Activated CD8-positive, alpha-beta memory T cell treated with anti-CD3 and anti-CD28 coated beads, Interleukin-2, amount 50 U/mL, for 1 hour (primary cell): Measurements from ENCODE around the gene FSTL1.

ENCODE experiments used
- DNase-seq: peaks from one replicate; pipeline ENCODE4 v3.0.0-alpha.2; 2020; ENCODE audit errors: extremely low read depth

The FSTL1 gene

DNA sequence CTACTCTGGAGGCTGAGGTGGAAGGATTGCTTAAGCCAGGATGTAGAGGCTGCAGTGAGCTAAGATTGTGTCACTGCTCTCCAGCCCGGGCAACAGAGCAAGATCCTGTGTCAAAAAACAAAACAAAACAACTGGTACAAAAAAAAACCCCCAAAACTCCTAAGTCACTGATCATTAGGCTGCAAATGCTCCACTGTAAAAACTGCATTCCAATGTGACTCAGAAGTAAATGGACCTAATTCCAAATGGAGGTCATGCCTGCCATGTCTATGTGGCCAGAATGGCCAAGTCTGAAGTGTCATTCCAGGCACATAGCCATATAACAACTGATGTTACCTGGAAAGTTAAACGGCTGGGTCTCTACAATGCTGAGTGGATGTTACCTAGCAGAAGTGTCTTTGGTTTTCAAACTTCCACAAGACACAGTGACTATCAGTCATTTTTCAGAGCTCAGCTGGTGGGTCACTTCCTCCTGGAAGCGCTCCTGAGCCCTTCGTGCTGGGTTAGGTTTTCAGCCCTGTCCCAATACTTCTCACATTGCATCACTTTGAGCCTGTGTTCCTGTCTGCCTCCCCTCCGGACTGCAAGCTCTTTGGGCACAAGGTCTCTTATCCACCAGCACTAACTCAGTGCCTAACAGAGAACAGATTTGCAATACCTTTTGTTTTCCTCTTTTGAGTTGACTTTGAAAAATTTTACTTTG lies 10.6 kb downstream of the FSTL1 start:
- no peak for DNase-seq

DNA sequence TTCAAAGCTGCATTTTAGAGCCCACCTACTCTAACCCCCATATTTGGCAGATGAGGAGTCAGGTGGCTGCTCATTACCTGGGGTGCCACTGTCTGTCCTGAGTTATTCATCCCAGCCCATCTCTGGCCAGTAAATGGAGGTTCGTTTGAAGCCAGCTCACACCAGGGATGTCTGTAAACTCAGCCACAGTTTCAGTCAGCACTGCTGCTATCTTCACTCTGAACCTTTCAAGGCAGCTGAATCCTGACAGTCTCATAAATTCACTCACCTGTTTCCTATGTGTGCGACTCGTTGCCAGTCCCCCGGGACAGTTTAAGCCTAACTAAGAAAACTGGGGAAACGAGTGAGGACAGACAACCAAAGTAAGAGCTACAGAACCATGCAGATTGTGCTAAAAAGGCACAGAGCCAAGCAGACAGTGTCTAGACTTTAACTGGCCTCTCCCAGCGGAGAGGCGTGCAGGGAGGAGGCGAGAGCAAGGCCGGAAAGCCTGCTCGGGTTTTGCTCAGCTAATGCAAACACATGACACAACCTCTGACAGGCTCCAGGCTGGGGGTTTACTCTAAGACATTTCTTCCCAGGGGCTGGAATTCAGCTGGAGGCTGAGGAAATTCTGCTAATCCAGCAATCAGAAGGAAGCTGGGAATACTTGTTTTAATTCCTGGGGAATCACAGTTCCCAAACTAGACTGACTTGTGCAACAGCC lies 12.0 kb downstream of the FSTL1 start:
- no peak for DNase-seq

DNA sequence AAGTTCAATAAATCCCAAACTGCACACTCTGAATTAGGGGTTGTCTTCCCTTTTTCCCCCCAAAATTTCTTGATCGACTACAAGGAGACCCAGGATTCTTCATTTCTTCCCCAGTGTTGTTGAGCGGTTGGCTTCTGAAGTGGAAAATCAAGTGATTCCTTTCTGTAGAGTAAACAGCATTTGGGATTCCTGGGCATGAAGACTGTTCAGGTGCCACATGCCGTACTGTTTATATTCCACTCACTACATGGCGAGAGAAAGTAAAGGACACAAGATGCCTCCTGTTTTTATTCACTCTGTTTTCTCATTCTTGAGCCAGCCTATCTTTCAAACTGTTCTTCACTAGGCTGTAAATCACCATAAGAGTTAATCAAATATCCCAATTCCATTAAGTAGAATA lies 12.6 kb downstream of the FSTL1 start:
- DNase-seq: no peak

DNA sequence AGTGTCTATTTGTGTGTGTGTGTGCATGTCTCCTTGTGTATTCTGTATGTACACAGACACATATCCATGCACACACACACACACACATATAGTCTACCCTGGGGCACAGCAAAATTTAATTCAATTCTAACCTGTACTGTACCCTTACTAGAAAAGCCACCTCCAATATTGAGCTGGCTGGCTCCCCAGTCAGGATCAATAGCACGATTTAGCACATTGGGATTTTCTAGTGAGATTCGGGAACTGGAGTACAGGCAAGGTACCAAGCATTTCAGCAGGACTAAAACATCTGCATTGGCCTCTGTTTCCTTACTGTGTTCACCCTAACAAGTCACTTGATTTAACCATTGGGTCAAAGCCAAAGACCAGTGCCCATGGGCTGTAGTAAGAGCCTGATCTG lies 13.2 kb downstream of the FSTL1 start:
- no peak for DNase-seq

DNA sequence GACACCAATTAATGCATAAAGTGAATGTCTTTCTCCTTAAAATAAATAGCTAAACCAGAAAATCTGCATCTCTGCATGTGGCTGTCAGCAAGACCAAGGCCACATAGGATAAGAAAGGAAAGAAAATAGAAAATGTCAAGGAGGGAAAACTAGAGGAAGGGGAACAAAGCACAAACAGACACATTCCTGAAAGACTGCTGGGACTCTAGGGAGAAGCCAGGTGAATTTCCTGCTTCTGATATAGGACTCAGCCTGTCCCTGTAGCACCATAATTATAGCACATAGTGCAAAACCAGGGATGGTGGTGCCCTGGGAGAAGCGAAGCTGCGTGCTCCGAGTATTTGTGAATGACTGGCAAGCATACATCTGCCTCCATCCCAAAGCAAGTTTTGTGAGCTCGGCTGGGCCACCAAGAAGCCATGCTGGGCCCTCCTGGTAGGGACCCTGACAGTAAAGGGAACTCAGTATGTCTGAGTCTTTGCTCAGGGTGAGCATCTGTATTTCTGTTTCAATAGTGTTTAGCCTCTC lies 14.2 kb downstream of the FSTL1 start:
- DNase-seq: no peak

DNA sequence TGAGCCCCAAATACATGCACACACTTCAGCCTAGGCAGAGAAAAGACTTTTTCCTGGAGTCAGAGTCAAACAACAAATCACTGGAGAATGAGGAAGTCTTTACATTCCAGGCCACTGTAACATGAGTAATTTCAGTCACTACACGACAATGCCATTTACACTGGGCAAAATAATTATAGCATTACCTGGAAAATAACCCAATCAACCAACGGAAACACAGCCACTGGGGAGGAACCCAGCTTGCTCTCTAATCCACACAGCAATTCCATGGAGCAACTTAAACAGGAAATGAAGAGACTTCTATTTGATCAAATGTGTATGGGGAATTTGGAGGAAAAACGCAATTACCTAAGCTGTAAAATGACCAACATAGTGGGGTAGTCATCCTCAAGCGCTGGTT lies 15.2 kb downstream of the FSTL1 start:
- no peak for DNase-seq

DNA sequence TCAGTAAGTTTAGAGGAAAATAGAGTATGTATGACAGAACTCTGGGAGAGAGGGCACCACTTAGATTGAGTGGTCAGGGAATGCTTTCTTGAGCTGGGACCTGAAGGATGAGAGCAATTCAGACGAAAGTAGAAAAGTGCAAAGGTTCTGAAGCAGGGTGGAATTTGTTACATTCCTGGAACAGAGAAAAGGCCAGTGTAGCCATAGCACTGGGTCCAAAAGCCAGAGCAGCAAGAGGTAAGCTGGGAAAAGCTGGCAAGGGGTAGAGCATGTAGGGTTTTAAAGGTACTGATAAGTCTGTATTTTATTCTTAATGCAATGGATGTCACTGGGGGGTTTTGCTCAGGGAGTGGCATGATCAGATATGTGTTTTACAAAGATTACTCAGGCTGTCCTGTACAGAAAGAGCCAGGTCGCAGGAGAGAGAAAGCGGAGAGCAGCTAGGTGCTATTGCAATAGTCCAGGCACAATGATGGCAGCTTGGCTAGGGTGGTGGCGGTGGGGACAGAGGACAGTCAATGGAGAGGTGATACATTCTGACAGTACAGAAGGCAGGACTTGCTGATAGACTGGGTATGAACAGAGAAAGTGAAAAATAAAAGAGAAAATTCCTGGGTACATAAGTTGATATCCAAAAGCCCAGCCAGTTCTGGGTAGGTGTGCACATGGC lies 17.0 kb downstream of the FSTL1 start:
- no peak for DNase-seq

DNA sequence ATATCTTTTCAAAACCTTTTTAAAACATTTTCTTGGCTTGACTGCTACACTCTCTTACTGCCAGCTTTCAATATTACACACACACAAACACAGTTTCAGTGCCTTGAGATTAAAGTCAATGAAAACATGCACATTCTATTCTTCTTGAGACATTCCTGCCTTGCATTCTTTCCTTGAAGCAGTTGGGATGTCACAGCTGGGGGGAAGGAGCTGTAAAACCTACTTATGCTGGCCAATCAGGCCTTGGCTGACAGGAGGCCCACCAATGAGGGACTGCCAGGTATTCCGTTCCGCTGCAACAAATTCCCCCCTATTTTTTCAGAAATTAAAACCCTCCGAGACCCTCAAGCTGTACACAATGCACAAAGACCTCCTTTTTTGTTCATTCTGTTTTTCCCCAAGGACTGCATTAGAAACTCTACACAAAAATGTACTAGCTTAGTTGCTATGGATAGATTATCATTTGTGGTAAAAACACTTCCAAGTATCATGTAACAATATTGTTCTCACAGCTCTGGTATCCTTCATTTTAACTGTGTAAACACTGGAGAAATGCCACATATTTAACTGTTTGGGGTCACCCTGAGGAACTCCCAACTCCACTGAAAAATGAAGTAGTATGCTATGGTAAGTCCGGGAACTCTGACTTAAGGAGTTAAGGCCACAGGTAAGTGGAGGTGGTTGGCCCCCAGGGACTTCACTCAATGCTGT lies 18.5 kb downstream of the FSTL1 start:
- DNase-seq: no peak

DNA sequence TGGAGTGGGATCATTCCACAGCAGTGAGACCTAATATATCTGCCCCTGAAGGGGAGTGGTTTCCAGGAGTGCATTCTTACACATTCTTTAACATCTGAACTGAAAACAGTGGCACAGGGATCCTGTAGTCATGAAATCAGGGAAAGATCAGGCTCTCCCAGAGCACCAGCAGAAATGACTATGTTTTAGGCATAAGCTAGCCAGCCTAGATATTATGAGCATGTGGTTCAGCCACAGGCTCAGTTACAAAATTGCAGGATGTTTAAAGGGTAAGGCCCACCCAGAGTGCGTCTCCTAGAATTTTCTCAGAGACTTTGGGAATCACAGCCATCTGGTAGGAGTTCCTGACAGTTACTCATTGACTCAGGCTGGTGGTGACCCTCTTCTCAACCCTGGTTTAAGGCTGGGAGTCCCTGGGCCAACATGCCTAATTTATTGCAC lies 20.9 kb downstream of the FSTL1 start:
- no peak for DNase-seq

DNA sequence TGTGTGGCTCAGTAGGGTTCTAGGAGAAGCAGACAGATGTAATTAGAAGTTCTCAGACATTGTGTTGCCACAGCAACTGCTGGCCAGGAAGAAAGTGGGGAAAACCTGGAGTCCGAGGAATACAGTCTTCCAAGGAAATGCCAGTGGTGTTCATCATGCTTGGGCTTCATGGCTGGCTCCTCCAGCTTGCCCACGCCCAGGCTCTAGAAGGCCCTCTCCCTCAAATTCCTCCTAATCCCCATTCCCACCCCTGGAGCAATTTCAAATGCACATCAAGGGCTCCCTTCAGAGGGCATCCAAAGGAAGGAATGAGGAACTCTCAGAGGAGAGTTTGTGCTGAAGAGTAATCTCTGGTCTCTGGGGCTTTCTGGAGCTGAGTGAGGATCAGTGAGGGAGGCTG lies 21.9 kb downstream of the FSTL1 start:
- DNase-seq: no peak

DNA sequence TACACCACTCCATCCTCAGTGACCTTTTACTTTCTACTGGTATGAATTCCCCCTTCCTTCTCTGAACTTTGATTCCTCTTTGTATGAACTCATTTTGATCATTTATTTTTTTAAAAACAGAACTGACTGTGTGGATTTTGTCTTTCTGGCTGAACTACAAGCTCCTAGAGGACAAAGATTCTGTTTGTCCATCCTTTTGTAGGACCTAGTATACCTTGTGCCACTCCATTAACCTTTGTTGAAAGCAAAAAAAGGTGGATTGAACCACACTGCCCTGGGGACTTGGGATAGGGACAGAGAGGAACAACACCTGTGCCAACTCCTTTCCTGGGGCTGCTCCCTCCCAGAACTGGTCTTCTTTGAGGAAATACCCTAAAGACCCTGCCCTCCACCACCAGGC lies 23.6 kb downstream of the FSTL1 start:
- no peak for DNase-seq

DNA sequence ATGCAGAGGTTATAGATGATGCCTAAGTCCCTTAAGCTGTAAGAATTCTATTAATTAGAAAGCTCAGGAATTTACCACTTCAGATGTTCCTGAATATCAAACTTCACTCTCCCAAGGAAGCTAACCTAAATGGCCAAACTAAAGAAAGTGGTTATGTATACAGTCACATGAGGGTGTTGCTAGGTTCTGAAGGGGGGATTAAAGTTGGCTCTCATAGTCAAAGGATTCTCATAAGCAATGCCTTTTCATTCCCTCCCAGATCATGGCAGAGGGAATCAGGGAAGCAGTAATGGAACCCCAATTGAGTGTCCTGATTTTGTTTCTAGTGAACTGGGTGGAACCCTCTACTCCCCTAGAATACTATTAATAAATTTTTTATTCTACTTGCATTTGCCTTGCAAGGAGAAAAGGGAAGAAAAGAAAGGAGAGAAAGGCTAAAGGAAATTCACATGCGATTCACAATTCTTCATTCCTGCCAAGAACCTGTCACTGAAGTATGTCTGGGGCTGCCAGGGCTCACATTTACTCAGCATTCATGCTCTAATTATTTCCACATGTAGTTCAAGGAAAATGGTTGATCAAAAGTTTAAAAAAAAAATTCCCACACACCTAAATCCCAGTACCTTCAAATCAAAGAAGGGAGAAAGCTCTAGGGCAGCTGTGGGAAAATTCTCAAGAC lies 25.1 kb downstream of the FSTL1 start:
- DNase-seq: no peak

DNA sequence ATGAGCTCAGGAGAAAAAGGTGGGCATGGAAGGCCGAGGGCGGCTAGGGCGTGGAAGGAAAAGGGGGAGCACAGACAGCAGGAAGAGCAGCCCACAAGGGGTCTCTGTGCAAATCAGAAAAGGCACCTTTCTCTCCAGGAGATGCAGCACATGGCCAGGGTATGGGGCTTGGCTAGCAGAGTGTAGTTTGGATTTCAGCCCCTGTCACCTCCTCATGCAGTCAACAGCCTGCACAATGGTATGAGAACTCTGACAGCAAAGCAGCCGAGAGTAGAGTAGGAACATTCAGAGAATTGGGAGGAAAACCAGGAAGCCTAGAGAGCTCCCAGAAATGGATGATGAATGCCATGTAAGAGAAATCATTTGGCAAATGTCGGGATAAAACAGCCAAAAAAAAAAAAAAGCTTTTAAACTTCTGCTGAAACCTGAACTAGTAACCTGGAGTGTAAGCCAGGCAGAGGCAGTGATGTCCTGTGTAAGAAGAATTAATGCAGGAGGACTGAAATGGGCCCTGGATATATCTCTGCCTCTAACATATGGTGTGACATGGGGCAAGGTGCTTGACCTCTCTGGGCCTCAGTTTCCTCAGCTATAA lies 25.7 kb downstream of the FSTL1 start:
- no peak for DNase-seq

DNA sequence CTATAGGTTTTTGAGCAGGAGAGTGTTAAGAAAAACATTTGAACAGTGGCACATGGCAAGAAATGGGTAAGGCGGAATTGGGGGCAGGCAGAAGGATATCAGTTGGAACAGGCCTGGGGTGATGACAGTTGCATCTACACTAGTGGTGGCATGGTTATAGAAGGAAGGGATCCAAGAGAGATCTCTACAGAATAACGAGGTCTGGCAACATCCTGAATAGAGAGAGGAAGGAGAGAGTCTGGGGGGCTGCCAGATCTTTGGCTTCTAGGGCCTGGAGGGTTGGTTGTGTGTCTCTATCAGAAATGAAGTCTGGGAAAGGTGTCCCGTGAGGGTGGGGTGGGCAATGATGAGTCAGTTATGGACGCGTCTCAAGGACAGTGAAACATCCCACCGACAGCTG lies 26.3 kb downstream of the FSTL1 start:
- no peak for DNase-seq

DNA sequence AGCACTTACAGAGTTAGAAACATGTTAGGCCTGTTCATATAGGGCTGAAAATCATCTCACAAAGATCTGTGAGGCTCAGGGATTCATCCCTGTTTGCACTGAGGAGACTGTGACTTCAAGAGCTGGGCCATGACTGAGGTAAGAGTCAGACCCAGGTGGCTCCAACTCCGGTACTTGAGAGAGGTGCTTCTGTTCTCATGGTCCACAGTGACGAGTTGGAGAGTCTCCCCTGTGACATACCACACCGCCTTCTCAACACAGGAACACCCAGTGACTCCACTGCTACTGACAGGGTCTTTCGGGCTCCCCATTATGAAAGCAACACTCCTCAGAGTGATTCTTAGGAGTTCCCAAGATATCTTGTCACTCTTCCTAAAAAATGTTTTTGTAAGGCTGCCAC lies 27.4 kb downstream of the FSTL1 start:
- no peak for DNase-seq

DNA sequence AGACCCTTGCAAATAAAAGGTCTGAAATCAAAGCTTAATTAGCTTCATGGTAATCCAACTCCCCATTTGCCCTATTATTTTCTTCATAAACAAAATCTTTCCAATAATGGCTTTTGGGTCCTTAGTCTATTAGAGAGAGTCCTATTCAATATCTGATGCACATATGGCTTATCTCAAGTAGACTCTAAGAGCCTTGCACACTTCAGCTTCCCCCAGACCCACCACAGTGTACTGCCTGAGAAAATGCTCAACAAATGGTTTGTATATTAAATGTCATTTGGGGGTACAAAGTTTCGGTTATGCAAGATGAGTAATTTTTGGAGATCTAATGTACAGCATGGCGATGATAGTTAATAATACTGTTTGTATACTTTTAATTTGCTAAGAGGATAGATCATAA lies 28.9 kb downstream of the FSTL1 start:
- no peak for DNase-seq

DNA sequence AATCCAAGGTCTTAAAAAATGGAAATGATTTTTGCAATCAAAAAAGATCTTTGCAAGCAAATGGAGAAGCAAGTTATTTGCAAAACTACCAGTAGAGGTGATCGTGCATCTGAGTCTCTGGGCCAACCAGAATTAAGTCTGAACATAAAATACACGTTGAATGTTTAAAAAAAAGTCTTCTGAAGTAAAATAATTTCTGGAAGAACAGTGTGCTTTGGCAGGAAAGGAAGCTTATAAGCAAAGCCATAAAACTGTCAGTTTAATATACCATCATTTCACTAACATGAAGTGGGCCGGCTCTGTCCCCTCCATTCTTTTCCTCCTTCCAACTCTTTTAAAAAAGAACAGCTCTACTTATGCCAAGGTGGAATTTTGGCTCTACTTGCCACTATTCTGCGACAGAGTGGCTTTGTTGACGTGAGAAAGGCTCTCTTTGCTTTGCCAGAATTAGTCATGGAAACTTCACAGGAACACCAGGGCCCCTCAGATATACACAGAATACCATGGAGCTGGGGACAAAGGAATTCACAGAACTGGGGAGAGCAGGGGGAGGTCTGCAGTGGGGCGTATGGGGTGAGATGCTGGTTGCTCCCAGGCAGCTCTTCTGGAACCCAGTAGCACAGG lies 29.8 kb downstream of the FSTL1 start:
- DNase-seq: no peak

DNA sequence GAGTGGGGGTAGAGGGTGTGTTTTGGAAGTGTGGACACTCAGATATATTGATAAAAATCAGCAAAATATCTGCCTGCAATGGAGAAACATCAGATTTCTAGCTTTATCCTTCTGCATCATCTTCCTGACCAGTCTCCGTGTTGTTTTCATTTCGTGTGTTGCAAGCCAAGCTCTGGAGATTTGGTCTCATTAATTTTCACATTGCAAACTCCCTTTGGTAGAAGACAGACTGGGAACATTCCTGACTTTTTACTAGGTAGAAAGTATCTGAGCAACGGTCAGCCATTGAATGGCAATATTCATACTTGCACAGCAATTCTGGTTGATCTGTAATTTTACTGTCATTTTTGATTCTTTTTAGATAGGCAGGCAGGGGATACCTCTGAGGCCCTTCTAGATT lies 30.4 kb downstream of the FSTL1 start:
- no peak for DNase-seq

DNA sequence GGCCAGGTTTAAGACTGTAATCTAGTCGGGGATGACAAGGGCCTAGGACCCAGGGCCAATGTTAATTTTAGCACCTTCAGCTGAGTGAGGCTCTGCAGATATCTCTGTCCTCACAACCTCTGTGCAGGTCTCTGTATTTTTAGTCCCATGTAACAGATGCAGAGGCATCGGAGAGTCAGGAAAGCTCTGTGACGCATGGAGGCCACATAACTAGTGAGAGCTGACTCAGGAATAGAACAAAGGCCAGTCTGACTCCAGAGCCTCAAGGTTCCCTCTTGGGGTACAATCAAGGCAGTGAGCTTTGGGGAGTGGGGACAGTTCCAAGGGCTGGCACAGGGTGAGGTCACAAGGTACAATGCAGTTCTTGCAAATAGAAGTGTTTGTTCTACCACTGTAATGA lies 31.0 kb downstream of the FSTL1 start:
- DNase-seq: no peak

DNA sequence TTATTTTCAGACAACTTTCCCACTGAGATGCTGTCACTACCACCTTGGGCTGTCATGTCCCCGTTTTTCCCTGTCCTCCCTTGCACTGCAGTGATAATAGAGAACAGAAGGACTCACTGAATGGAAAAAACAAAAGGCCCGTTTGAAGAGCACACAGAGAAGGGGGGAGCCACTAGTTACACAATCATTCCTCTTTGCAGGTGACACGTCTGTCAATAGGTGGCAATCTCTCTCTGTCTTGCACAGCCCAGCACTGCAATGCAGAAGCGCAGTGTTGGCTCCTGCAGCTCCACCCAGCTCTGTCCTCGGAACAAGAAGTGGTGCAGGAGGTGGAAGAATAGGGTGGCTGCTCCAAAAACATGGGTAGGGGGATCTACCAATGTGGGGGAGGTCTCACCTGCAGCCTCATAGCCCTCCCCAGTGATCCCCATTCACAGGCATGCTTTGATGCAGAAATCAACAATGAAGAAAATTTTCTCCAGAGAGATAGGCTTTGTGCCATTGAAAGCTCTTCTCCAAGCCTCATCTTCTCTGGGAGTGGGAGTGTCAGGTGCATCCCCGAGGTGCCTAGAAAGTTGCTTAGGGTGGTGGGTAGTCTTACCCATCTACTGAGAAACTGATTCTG lies 31.8 kb downstream of the FSTL1 start:
- no peak for DNase-seq
